SK-N-SH (cell line): ENCODE results near the gene PHF23.

Experiments used
- POLR2AphosphoS5 ChIP-seq: IDR thresholded peaks from 2 replicates; pipeline ENCODE4 v1.6.1; 2012; ENCODE audit warnings: low read depth, low read length
- TAF1 ChIP-seq: IDR thresholded peaks from 2 replicates; pipeline ENCODE4 v1.6.1; 2012; ENCODE audit warnings: low read depth, mild to moderate bottlenecking, low read length, moderate library complexity, borderline replicate concordance
- TF ChIP-seq, protein P1 (sequence below): IDR thresholded peaks from 2 replicates; pipeline ENCODE4 v1.4.0; 2012; ENCODE audit warnings: low read depth
- TF ChIP-seq, protein P2 (sequence below): fragments of 200-600 bp; sonication (generic); IDR thresholded peaks from 2 replicates; pipeline ENCODE4 v1.6.1; 2017; ENCODE audit warnings: antibody characterized with exemption, mild to moderate bottlenecking, moderate library complexity
- TF ChIP-seq, protein P3 (sequence below): IDR thresholded peaks from 2 replicates; pipeline ENCODE4; 2012
- TF ChIP-seq, protein P4 (sequence below): IDR thresholded peaks from 2 replicates; pipeline ENCODE4 v1.4.0; 2012; ENCODE audit warnings: low read depth, borderline replicate concordance

DNA sequence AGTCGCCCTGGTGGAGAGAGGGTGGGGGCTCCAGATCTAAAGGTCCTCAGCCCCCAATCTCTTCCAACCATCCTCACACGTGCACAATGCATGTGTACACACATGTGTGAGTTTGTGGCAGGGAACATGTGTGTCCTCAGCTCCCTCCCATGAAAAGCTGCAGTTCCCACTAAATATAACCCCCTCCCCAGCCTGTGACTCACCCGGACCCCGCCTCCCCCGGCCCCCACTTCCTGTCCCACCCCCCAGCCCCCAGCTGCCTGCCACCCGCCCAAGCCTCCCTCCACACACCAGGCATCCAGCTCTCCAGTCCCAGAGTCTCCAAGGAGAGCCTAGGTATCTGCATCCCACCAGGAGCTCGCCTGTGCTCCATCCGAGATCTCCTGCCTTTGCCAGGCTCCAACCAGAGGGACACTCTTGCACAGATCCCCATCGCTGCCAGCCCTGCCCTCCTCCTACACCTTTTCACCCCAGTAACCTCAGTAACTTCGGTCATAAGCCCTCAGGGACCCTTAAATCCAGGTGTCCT, 23.5 kb downstream of the PHF23 start:
- TF ChIP-seq, protein P1, sequence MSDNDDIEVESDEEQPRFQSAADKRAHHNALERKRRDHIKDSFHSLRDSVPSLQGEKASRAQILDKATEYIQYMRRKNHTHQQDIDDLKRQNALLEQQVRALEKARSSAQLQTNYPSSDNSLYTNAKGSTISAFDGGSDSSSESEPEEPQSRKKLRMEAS: no peak
- 0 out of 2 replicates have a peak, but pooled peaks have one; percentile 27 for TF ChIP-seq POLR2AphosphoS5
- TF ChIP-seq, protein P2, sequence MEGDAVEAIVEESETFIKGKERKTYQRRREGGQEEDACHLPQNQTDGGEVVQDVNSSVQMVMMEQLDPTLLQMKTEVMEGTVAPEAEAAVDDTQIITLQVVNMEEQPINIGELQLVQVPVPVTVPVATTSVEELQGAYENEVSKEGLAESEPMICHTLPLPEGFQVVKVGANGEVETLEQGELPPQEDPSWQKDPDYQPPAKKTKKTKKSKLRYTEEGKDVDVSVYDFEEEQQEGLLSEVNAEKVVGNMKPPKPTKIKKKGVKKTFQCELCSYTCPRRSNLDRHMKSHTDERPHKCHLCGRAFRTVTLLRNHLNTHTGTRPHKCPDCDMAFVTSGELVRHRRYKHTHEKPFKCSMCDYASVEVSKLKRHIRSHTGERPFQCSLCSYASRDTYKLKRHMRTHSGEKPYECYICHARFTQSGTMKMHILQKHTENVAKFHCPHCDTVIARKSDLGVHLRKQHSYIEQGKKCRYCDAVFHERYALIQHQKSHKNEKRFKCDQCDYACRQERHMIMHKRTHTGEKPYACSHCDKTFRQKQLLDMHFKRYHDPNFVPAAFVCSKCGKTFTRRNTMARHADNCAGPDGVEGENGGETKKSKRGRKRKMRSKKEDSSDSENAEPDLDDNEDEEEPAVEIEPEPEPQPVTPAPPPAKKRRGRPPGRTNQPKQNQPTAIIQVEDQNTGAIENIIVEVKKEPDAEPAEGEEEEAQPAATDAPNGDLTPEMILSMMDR: no peak
- TF ChIP-seq, protein P3, sequence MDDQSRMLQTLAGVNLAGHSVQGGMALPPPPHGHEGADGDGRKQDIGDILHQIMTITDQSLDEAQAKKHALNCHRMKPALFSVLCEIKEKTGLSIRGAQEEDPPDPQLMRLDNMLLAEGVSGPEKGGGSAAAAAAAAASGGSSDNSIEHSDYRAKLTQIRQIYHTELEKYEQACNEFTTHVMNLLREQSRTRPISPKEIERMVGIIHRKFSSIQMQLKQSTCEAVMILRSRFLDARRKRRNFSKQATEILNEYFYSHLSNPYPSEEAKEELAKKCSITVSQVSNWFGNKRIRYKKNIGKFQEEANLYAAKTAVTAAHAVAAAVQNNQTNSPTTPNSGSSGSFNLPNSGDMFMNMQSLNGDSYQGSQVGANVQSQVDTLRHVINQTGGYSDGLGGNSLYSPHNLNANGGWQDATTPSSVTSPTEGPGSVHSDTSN: no peak
- TF ChIP-seq, protein P4, sequence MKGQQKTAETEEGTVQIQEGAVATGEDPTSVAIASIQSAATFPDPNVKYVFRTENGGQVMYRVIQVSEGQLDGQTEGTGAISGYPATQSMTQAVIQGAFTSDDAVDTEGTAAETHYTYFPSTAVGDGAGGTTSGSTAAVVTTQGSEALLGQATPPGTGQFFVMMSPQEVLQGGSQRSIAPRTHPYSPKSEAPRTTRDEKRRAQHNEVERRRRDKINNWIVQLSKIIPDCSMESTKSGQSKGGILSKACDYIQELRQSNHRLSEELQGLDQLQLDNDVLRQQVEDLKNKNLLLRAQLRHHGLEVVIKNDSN: no peak
- peak; percentile 42; the same call in 1 of the 2 replicates for TF ChIP-seq TAF1
